Right lobe of liver (tissue), 6 donors: ENCODE results near the gene REN. TPM values are rescaled to one million over a fixed set of nuclear protein-coding genes. Genes with fewer than 3 reads are reported as not detected.

Experiments used
- ATAC-seq, 4 donors: fragments of 200-7000 bp; cut with Tn5 transposase; one replicate each; pipeline ENCODE4 v1.9.1; 2020; ENCODE audit warnings: mild to moderate bottlenecking in 4 of 4, moderate library complexity in 4 of 4
- DNase-seq, 3 donors: peaks; one replicate each; pipeline ENCODE4 v3.0.0-alpha.2; 2020
- H3K27ac ChIP-seq, 3 donors: fragments of 200-600 bp; one replicate each; pipeline ENCODE4 v1.8.0; 2022
- H3K27me3 ChIP-seq, 2 donors: fragments of 200-600 bp; one replicate each; pipeline ENCODE4 v1.8.0; 2022
- H3K36me3 ChIP-seq, 4 donors: fragments of 200-600 bp; sonication (generic) in 1 of 4; one replicate each; pipeline versions ENCODE4 v1.5.1 to v1.8.0; 2017 to 2022; ENCODE audit warnings: control low read depth in 1 of 4
- H3K4me1 ChIP-seq, 4 donors: fragments of 200-600 bp; sonication (generic) in 1 of 4; one replicate each; pipeline versions ENCODE4 v1.5.1 to v1.8.0; 2017 to 2022; ENCODE audit warnings: control low read depth in 1 of 4
- H3K4me3 ChIP-seq, 3 donors: fragments of 200-600 bp; one replicate each; pipeline ENCODE4 v1.8.0; 2022
- H3K9me3 ChIP-seq, 4 donors: fragments of 200-600 bp; sonication (generic) in 1 of 4; one replicate each; pipeline versions ENCODE4 v1.5.1 to v1.8.0; 2017 to 2022; ENCODE audit warnings: control low read depth in 1 of 4
- POLR2A ChIP-seq: fragments of 450-650 bp; IDR thresholded peaks from one replicate; pipeline ENCODE4 v1.6.1; 2017; ENCODE audit warnings: antibody characterized with exemption, mild to moderate bottlenecking
- WGBS: methylation state at CpG from one replicate; pipeline ENCODE4 v1.1.6; 2018; ENCODE audit warnings: low coverage, low lambda C conversion rate; ENCODE audit not compliant: insufficient coverage; ENCODE audit errors: missing lambda C conversion rate; 5-methylcytosine and 5-hydroxymethylcytosine counted together
- intact Hi-C, 2 donors: fragments of 100-400 bp; cut with DNase I; formaldehyde crosslinking; loops; one replicate each; pipeline versions ENCODE4 v1.11.2 to v1.14.1; 2022
- total RNA-seq, 6 experiments: library from RNA; depleted of rRNA in 2 of 6; stranded (reverse); fragments of >200 nt in 2 of 6; fragmentation: NEBNext Ultra II Directional in 3 of 6; extraction: Animal tissue kit (Norgen Biotek cat#: 25700) in 3 of 6; gene quantifications; one replicate each; pipeline versions ENCODE4 v1.1.0 to v1.2.4, GENCODE V29; 2016 to 2023
- TF ChIP-seq, protein P1 (sequence below), 4 donors: fragments of 200-600 bp in 3 of 4; fragments of 450-650 bp in 1 of 4; IDR thresholded peaks; one replicate each; pipeline versions ENCODE4 v1.5.1 to v1.8.0; 2016 to 2022; ENCODE audit warnings: antibody characterized with exemption in 4 of 4, mild to moderate bottlenecking in 2 of 4
- donor health status: DM: no; HTN: yes; CAD: no.
- donor health status: DM: no; HTN: no; CAD: no.
- donor health status: DM: no; HTN: no; CAD: no.
- donor health status: DM: no; HTN: yes; CAD: no.
- donor health status: DM: no; HTN: yes; CAD: no.

Gene REN
- total RNA-seq, 6 experiments from 2014 or later: 0.25 to 0.44 (median 0.27) TPM; not detected in 1

DNA sequence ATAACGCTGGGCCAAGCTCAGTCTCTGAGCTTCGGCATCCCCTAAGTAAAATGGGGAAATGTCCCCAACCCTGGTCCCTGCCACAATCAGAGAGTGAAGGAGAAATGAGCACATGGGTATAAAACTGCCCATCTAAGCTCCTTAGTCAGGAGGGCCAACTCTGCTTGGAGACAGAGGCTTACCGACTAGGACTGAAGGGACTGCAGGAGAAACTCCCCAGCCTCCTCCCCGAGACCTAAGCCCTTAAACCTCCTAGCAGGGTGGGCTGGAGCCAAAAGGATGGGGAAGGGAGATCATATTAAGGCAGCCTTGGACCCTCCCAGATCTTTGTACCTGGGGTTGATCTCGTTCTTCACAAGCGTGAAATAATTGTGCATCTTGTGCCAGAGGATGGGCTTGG is 19.8 kb downstream of the REN start:
- Histone ChIP-seq H3K27ac (peak overlapping the region in 2 of 3 donors; percentile 70 to 80), H3K36me3 (peaks cover 0 to 12% (median 5%) of the 10 kb centered on the region in 4 donors), H3K27me3 (no peaks in the 10 kb centered on the region), H3K4me3 (peak overlapping the region in 2 of 3 donors; percentile 55 to 98), H3K4me1 (peaks cover 0 to 60% (median 21%) of the 10 kb centered on the region in 4 donors), H3K9me3 (no peaks in the 10 kb centered on the region)
- intact Hi-C loops: no loop called here
- no peak for TF ChIP-seq POLR2A
- TF ChIP-seq, protein P1, sequence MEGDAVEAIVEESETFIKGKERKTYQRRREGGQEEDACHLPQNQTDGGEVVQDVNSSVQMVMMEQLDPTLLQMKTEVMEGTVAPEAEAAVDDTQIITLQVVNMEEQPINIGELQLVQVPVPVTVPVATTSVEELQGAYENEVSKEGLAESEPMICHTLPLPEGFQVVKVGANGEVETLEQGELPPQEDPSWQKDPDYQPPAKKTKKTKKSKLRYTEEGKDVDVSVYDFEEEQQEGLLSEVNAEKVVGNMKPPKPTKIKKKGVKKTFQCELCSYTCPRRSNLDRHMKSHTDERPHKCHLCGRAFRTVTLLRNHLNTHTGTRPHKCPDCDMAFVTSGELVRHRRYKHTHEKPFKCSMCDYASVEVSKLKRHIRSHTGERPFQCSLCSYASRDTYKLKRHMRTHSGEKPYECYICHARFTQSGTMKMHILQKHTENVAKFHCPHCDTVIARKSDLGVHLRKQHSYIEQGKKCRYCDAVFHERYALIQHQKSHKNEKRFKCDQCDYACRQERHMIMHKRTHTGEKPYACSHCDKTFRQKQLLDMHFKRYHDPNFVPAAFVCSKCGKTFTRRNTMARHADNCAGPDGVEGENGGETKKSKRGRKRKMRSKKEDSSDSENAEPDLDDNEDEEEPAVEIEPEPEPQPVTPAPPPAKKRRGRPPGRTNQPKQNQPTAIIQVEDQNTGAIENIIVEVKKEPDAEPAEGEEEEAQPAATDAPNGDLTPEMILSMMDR (IDR thresholded peaks at IDR 0.05): no peak
- 19% methylated on average over 5 of the region's 6 CpGs for WGBS
- peak in 1 of 3 donors; percentile 7 for DNase-seq
- ATAC-seq: no peak

DNA sequence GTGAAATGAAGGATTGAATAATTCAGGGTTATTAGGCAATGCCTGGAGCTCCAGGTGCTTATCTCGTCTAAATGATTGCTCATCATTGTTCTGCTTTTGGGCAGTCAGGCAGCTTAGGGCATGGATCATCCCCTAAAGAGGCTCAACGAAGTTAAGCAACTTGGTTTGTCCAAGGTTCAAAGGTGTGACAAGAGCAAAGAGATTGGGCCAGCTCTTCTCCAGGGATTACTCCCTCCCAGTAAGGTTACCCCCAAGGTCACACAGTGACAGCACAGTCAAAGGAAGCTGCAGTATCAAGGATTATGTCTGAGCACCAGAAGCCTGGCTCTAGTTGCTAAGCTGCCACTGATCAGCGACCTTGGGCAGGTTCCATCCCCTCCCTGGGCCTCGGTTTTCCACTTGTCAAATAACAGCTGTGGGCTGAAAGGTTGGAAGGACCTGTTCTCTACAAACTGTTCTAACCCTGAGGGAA is 21.1 kb downstream of the REN start:
- TF ChIP-seq, protein P1 (IDR thresholded peaks at IDR 0.05): no peak
- TF ChIP-seq POLR2A: no peak
- Histone ChIP-seq H3K27ac (peak overlapping the region in 2 of 3 donors; percentile 73 to 80), H3K9me3 (no peaks in the 10 kb centered on the region), H3K27me3 (no peaks in the 10 kb centered on the region), H3K4me3 (peak overlapping the region in 2 of 3 donors; percentile 55 to 98), H3K36me3 (peaks cover 0 to 19% (median 9%) of the 10 kb centered on the region in 4 donors), H3K4me1 (peaks cover 0 to 71% (median 21%) of the 10 kb centered on the region in 4 donors)
- WGBS: 8% methylated on average over 4 of the region's 4 CpGs
- peak; percentile 46 to 70 (median 62) for ATAC-seq
- DNase-seq: peak in 2 of 3 donors; percentile 83 to 90
- intact Hi-C loops: no loop called here

DNA sequence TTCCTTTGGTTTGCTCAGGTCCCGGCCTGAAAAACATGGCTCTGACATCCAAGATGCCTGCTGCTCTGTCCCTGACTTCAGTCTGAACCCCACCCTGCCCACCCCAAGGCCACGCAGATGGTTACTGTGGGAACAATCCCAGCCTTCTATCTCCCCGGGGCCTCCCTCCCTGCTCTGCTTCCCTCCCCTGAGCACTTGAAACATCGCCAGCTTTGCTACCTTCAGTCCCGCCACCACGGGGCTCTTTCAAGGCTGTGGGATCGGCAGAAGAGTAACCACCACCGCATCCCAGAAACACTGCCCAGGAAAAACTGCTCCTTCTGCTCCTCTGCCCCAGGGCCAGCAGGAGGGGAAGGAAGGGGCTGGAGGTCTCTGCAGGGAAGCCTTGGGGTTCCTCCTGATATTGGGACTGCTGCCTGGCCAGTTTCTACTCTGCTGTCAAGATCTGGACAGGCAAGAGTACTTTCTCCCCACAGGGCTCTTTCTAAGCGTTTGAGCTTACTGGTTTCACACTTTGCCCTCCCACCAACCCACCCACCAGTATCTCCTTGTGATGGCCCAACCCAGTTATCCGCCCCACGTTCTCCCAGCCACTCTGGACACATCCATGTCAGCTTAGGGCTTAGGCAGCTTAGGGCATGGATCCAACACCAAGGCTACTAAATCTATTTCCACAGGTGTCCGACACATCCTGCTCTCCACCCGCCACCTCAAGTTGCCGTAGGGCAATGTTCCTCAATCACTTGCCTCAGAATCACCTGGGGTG is 22.7 kb downstream of the REN start:
- Histone ChIP-seq H3K4me1 (peaks cover 0 to 84% (median 25%) of the 10 kb centered on the region in 4 donors), H3K4me3 (peak overlapping the region in 2 of 3 donors; percentile 28 to 33), H3K27me3 (no peaks in the 10 kb centered on the region), H3K36me3 (peaks cover 0 to 34% (median 16%) of the 10 kb centered on the region in 4 donors), H3K9me3 (no peaks in the 10 kb centered on the region), H3K27ac (peak overlapping the region in 2 of 3 donors; percentile 73 to 76)
- intact Hi-C loops: no loop called here
- ATAC-seq (peak in 1 of 4 donors; percentile 2), DNase-seq (peak in 1 of 3 donors; percentile 73)
- TF ChIP-seq, protein P1 (IDR thresholded peaks at IDR 0.05): no peak
- no peak for TF ChIP-seq POLR2A
- 29% methylated on average over 6 of the region's 14 CpGs for WGBS

DNA sequence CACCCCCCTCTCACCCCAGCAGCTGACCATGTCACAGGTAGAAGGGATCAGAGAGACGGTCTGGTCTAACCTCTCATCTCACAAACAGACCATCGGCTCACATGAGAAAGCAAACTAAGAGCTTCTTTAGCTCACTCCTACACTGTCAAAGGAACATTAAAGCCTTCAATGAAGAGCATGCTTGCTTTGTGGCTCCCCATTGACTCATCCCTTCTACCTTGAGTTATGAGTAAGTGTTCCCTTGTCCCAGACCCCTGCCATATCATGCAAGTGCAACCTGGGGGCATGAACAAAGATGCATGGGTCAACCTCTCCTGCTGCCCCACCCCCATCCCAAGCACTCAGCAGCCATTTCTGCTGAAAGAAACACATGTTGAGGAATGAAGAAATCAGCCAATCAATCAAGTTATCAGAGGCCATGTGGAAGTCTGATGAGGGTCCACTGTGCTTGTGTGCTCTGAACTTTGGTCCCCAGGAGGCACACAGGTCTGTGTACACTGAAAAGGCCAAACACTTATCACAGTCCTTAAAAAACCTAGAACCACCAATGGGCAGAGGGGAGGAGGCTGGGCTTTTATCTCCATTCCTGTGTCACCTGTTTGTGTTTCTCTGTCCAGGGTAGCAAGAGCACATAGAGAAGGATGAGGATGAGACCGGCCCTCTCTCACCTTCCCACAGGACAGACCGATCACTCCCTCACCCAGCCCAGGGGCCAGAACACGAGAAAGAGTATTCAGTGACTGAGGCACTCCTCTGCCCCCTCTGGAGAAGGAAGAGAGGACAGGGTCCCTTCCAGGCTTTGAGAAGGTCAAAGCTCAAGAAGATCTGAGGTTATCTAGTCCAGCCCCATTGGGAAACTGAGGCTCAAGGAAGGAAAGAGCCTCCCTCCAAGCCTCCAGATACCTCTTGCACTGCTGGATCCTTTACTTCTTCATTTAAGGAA is 23.8 kb downstream of the REN start:
- peaks cover 0 to 84% (median 28%) of the 10 kb centered on the region in 4 donors for H3K4me1 ChIP-seq
- peak overlapping the region in 2 of 3 donors; percentile 73 to 76 for H3K27ac ChIP-seq
- WGBS: 13% methylated on average over 2 of the region's 5 CpGs
- ATAC-seq (peak; percentile 5 to 62 (median 52)), DNase-seq (peak in 2 of 3 donors; percentile 73 to 77)
- intact Hi-C loops: no loop called here
- no peaks in the 10 kb centered on the region for H3K9me3 ChIP-seq
- no peaks in the 10 kb centered on the region for H3K27me3 ChIP-seq
- peak overlapping the region in 2 of 3 donors; percentile 28 to 33 for H3K4me3 ChIP-seq
- peaks cover 0 to 46% (median 19%) of the 10 kb centered on the region in 4 donors for H3K36me3 ChIP-seq
- no peak for TF ChIP-seq POLR2A
- TF ChIP-seq, protein P1 (IDR thresholded peaks at IDR 0.05): no peak
